ENCODE measurements around the gene HBZ.

DNA sequence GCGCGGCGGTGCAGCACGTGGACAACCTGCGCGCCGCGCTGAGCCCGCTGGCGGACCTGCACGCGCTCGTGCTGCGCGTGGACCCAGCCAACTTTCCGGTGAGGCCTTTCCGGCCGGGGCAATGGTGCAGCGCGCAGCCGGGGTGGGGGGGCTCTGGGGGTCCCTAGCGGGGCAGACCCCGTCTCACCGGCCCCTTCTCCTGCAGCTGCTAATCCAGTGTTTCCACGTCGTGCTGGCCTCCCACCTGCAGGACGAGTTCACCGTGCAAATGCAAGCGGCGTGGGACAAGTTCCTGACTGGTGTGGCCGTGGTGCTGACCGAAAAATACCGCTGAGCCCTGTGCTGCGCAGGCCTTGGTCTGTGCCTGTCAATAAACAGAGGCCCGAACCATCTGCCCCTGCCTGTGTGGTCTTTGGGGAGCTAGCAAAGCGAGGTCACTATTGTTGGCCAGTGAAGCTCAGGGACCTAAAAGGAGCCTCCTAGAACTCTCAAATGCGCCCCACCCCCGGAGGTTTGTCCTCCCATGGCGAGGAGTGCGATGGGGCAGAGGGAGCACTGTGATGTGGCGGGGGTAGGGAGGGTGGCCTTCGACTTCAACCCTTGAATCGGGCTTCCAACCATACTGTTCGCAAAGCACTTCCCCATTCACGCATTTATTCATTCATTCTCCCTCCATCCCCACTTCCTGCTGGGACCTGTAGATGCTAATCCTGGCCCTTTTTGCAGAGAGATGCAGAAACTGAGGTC, 14.1 kb downstream of the HBZ start:
- no peak for TF ChIP-seq ZNF274 (IDR thresholded peaks at IDR 0.05; ENCODE audit: low read depth, low read length)
- TF ChIP-seq YY1 (IDR thresholded peaks at IDR 0.05; ENCODE audit: insufficient read depth, insufficient read length) = no peak

Data from NT2/D1 (cell line).